ENCODE data around the gene MRPL49. TPM values are rescaled to one million over a fixed set of nuclear protein-coding genes. Genes with fewer than 3 reads are reported as not detected.

MRPL49 gene
- total and polyA plus RNA-seq, 2 of the 8 experiments (the other 6 are each of a cell fraction or from before 2014, with no cell fraction given), result 54.0 to 84.8 TPM

DNA sequence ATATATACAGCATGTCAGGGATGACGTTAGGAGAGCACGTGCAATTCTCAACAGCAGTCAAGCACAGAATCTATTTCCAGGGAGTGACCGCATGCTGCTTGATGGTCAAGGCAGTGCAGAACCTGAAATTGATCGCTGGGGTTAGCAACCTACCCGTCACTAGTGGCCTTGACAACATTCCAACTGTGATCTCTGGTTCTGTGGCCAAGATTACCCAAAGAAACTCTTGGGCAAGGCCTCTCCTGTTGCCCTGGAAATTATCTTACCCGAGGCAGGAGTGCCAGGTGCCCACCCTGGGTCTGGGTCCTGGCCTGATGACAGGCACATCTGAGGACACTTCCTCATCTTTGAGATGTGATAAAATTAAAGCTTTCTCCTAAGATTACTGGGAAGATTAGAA lies 8.3 kb upstream of the MRPL49 start (continued):
- no peak for TF ChIP-seq ASH2L (IDR thresholded peaks at IDR 0.05; ENCODE audit: low read length)
- TF ChIP-seq, protein P1, sequence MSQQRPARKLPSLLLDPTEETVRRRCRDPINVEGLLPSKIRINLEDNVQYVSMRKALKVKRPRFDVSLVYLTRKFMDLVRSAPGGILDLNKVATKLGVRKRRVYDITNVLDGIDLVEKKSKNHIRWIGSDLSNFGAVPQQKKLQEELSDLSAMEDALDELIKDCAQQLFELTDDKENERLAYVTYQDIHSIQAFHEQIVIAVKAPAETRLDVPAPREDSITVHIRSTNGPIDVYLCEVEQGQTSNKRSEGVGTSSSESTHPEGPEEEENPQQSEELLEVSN (IDR thresholded peaks at IDR 0.05), result no peak

All from H1 (cell line).